Spleen (tissue), 11 donors: Measurements from ENCODE around the gene MAP4K4. TPM values are rescaled to one million over a fixed set of nuclear protein-coding genes. Genes with fewer than 3 reads are reported as not detected.

Source experiments
- DNase-seq: peaks from one replicate; pipeline ENCODE4 v3.0.0-alpha.2; 2020
- H3K27ac ChIP-seq, 8 donors: fragments of 200-600 bp; sonication (generic) in 7 of 8; 1 replicate in 4 of 8; 2 replicates in 4 of 8; pipeline versions ENCODE4 v1.5.0 to v1.8.0; 2016 to 2021; ENCODE audit warnings: inconsistent platforms in 4 of 8, mild to moderate bottlenecking in 4 of 8, moderate library complexity in 1 of 8
- H3K27me3 ChIP-seq, 7 donors: fragments of 200-600 bp; sonication (generic) in 6 of 7; replicated peaks in 1 of 7; 1 replicate in 4 of 7; 2 replicates in 3 of 7; pipeline versions ENCODE4 v1.5.0 to v1.8.0; 2016 to 2021; ENCODE audit warnings: inconsistent platforms in 3 of 7, mild to moderate bottlenecking in 1 of 7
- H3K36me3 ChIP-seq, 6 donors: fragments of 200-600 bp; sonication (generic) in 5 of 6; 1 replicate in 4 of 6; 2 replicates in 2 of 6; pipeline versions ENCODE4 v1.5.0 to v1.8.0; 2016 to 2021; ENCODE audit warnings: inconsistent platforms in 2 of 6
- H3K4me1 ChIP-seq, 6 donors: fragments of 200-600 bp; sonication (generic) in 5 of 6; 1 replicate in 3 of 6; 2 replicates in 3 of 6; pipeline versions ENCODE4 v1.5.0 to v1.8.0; 2016 to 2021; ENCODE audit warnings: inconsistent platforms in 3 of 6
- H3K4me3 ChIP-seq, 8 donors: fragments of 200-600 bp; sonication (generic) in 7 of 8; 1 replicate in 4 of 8; 2 replicates in 4 of 8; pipeline versions ENCODE4 v1.5.0 to v1.8.0; 2016 to 2021; ENCODE audit warnings: inconsistent platforms in 4 of 8, mild to moderate bottlenecking in 4 of 8, moderate library complexity in 2 of 8
- H3K9me3 ChIP-seq, 8 donors: fragments of 200-600 bp; sonication (generic) in 7 of 8; 1 replicate in 4 of 8; 2 replicates in 4 of 8; pipeline versions ENCODE4 v1.5.0 to v1.8.0; 2016 to 2021; ENCODE audit warnings: inconsistent platforms in 4 of 8
- POLR2A ChIP-seq, 3 donors: fragments of 450-650 bp; IDR thresholded peaks; one replicate each; pipeline ENCODE4 v1.5.1; 2017; ENCODE audit warnings: antibody characterized with exemption in 3 of 3, mild to moderate bottlenecking in 1 of 3
- POLR2AphosphoS5 ChIP-seq, 3 donors: sonication (generic); formaldehyde crosslinking; IDR thresholded peaks; one replicate each; pipeline ENCODE4 v1.5.1; 2017; ENCODE audit warnings: antibody characterized with exemption in 3 of 3
- WGBS, 5 donors: extraction: QIAGEN DNeasy Blood & Tissue Kit in 3 of 5; methylation state at CpG; one replicate each; pipeline versions ENCODE4 v1.1.5 to v1.1.7; 2013 to 2018; 5-methylcytosine and 5-hydroxymethylcytosine counted together
- intact Hi-C: fragments of 100-400 bp; cut with DNase I; formaldehyde crosslinking; loops from one replicate; pipeline ENCODE4 v1.15.0; 2023; ENCODE audit warnings: low total_unique reads
- polyA plus RNA-seq, 3 donors: library from polyadenylated mRNA; stranded (reverse); fragments of 200-250 nt; gene quantifications; one replicate each; pipeline ENCODE4 v1.2.1, GENCODE V29; 2013
- total RNA-seq, 7 donors: library from RNA; depleted of rRNA in 3 of 7; stranded (reverse); fragments of >200 nt in 3 of 7; fragmentation: NEBNext Ultra II Directional in 4 of 7; extraction: Animal tissue kit (Norgen Biotek cat#: 25700) in 4 of 7; gene quantifications; one replicate each; pipeline versions ENCODE4 v1.1.0 to v1.2.1, GENCODE V29; 2016 to 2021
- TF ChIP-seq, protein P1 (sequence below), 11 experiments: fragments of 200-600 bp in 7 of 11; fragments of 450-650 bp in 4 of 11; sonication (generic) in 4 of 11; IDR thresholded peaks in 8 of 11; conservative IDR thresholded peaks in 3 of 11; 1 replicate in 7 of 11; 2 replicates in 4 of 11; pipeline versions ENCODE4 v1.4.0 to v1.8.0; 2016 to 2021; ENCODE audit warnings: antibody characterized with exemption in 11 of 11, inconsistent platforms in 4 of 11, mild to moderate bottlenecking in 1 of 11
- donor health status: healthy with polysubstance abuse.
- donor health status: DM: no; HTN: no; CAD: no; lungs with moderate emphysema.
- donor health status: DM: no; HTN: no; CAD: no.
- donor health status: Bipolar disorder and iron deficiency.
- donor health status: healthy.
- donor health status: DM: no; HTN: no; CAD: no.
- donor health status: DM: yes; HTN: yes; CAD: no.

MAP4K4 gene
- total and polyA plus RNA-seq, 10 donors, result 16.7 to 108 (median 71.7) TPM

DNA sequence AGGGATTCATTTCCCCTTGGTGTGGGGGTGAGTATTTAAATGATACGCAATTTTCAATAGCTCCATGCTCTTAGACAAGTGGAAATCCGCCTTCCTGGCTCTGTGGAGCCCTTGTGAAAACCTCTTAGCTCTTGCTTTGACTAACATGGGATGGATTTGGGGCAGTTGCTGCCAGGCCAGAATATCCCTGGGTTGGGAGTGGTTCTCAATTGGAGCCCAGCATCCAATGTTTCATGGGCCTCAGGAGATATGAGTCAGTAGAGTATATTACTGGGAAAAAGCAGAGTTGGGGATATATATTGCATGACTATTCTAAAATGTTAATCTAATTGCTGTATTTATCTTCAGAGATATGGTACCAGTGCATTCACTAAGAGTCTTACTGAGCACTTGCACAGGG lies 189.8 kb downstream of the MAP4K4 start:
- Histone ChIP-seq H3K9me3 (no peaks in the 10 kb centered on the region), H3K36me3 (peaks cover 3 to 100% (median 70%) of the 10 kb centered on the region in 6 donors), H3K27me3 (no peaks in the 10 kb centered on the region), H3K4me1 (peaks cover 0 to 16% (median 5%) of the 10 kb centered on the region in 6 donors), H3K4me3 (no peak overlapping the region), H3K27ac (peak overlapping the region in 1 of 8 donors; percentile 24)
- WGBS, 5 donors, result 96 to 98% (median 98%) methylated on average over 2 of the region's 2 CpGs
- DNase-seq, result no peak
- intact Hi-C loops, result no loop called here
- TF ChIP-seq, protein P1, sequence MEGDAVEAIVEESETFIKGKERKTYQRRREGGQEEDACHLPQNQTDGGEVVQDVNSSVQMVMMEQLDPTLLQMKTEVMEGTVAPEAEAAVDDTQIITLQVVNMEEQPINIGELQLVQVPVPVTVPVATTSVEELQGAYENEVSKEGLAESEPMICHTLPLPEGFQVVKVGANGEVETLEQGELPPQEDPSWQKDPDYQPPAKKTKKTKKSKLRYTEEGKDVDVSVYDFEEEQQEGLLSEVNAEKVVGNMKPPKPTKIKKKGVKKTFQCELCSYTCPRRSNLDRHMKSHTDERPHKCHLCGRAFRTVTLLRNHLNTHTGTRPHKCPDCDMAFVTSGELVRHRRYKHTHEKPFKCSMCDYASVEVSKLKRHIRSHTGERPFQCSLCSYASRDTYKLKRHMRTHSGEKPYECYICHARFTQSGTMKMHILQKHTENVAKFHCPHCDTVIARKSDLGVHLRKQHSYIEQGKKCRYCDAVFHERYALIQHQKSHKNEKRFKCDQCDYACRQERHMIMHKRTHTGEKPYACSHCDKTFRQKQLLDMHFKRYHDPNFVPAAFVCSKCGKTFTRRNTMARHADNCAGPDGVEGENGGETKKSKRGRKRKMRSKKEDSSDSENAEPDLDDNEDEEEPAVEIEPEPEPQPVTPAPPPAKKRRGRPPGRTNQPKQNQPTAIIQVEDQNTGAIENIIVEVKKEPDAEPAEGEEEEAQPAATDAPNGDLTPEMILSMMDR (IDR thresholded peaks at IDR 0.05 in 8 of 11, conservative IDR thresholded peaks at IDR 0.05 in 3 of 11), result no peak
- TF ChIP-seq POLR2A (IDR thresholded peaks at IDR 0.05), result no peak
- no peak for TF ChIP-seq POLR2AphosphoS5 (IDR thresholded peaks at IDR 0.05)

DNA sequence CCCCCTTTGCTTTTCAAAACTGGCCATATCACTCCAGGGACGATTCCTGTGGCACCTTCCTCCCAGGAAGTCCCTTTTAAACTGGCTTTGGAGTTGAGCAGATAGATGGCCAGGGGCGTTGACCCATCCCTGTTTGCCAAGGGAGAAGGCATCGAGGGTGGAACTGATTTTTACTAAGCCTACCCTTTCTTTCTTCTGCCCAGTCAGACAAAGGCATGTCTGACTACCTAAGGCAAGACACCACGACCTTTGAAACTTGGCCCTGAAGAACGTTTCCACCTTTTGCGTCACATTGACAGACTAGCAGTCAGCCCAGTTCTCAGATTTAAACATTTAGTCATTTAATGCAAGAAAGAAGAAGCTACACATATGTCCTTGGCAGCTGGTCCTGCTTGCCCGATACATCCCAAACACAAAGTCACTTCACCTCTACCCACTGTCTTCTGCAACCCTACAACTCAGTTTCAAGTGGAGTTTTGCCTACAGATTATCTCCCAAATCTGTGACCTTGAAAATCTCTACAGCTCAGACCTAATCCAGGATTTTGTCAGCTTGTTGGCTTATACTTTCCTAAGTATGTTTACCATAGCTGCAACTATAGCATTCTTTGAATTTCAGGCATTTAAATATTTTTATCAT lies 192.1 kb downstream of the MAP4K4 start:
- Histone ChIP-seq H3K9me3 (no peaks in the 10 kb centered on the region), H3K36me3 (peaks cover 3 to 100% (median 73%) of the 10 kb centered on the region in 6 donors), H3K4me3 (no peak overlapping the region), H3K27ac (no peak overlapping the region), H3K27me3 (no peaks in the 10 kb centered on the region), H3K4me1 (peaks cover 0 to 4% (median 0%) of the 10 kb centered on the region in 6 donors)
- 90 to 93% (median 91%) methylated on average over 7 of the region's 7 CpGs for WGBS, 5 donors
- no peak for TF ChIP-seq POLR2A (IDR thresholded peaks at IDR 0.05)
- intact Hi-C loops, result no loop called here
- DNase-seq, result no peak

DNA sequence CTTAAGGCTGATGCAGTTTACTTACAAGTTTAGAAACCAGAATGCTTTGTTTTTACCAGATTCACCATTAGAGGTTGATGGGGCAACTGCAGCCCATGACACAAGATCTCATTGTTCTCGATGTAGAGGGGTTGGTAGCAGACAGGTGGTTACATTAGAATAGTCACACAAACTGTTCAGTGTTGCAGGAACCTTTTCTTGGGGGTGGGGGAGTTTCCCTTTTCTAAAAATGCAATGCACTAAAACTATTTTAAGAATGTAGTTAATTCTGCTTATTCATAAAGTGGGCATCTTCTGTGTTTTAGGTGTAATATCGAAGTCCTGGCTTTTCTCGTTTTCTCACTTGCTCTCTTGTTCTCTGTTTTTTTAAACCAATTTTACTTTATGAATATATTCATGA lies 194.9 kb downstream of the MAP4K4 start:
- Histone ChIP-seq H3K4me3 (no peak overlapping the region), H3K27me3 (no peaks in the 10 kb centered on the region), H3K27ac (peak overlapping the region in 1 of 8 donors; percentile 56), H3K9me3 (no peaks in the 10 kb centered on the region), H3K36me3 (peaks cover 3 to 76% (median 61%) of the 10 kb centered on the region in 6 donors), H3K4me1 (peaks cover 0 to 5% (median 0%) of the 10 kb centered on the region in 6 donors)
- 63 to 84% (median 82%) methylated on average over 3 of the region's 3 CpGs for WGBS, 5 donors
- TF ChIP-seq POLR2A (IDR thresholded peaks at IDR 0.05), result no peak
- TF ChIP-seq, protein P1 (IDR thresholded peaks at IDR 0.05 in 8 of 11, conservative IDR thresholded peaks at IDR 0.05 in 3 of 11), result no peak
- no peak for TF ChIP-seq POLR2AphosphoS5 (IDR thresholded peaks at IDR 0.05)
- no peak for DNase-seq
- intact Hi-C loops, result no loop called here

DNA sequence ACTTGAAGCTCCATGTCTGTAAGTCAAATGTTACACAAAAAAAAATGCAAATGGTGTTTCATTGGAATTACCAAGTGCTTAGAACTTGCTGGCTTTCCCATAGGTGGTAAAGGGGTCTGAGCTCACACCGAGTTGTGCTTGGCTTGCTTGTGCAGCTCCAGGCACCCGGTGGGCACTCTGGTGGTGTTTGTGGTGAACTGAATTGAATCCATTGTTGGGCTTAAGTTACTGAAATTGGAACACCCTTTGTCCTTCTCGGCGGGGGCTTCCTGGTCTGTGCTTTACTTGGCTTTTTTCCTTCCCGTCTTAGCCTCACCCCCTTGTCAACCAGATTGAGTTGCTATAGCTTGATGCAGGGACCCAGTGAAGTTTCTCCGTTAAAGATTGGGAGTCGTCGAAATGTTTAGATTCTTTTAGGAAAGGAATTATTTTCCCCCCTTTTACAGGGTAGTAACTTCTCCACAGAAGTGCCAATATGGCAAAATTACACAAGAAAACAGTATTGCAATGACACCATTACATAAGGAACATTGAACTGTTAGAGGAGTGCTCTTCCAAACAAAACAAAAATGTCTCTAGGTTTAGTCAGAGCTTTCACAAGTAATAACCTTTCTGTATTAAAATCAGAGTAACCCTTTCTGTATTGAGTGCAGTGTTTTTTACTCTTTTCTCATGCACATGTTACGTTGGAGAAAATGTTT lies 196.3 kb downstream of the MAP4K4 start:
- TF ChIP-seq POLR2AphosphoS5 (IDR thresholded peaks at IDR 0.05) (no peak), POLR2A (IDR thresholded peaks at IDR 0.05) (no peak)
- TF ChIP-seq, protein P1 (IDR thresholded peaks at IDR 0.05 in 8 of 11, conservative IDR thresholded peaks at IDR 0.05 in 3 of 11), result no peak
- no peaks in the 10 kb centered on the region for H3K9me3 ChIP-seq
- H3K4me3 ChIP-seq, result no peak overlapping the region
- WGBS, 5 donors, result 91 to 94% (median 92%) methylated on average over 9 of the region's 9 CpGs
- peaks cover 0 to 10% (median 0%) of the 10 kb centered on the region in 6 donors for H3K4me1 ChIP-seq
- no peak for DNase-seq
- no peaks in the 10 kb centered on the region for H3K27me3 ChIP-seq
- H3K27ac ChIP-seq, result peak overlapping the region in 2 of 8 donors; percentile 33 to 56
- intact Hi-C loops, result no loop called here
- H3K36me3 ChIP-seq, result peaks cover 3 to 62% (median 46%) of the 10 kb centered on the region in 6 donors
